GM12878 (cell line): Measurements from ENCODE around the gene PCDHB12.
"Not testable (repeated sequence)": the region's sequence is repeated elsewhere in the genome, so short reads cannot be mapped to it uniquely, and the experiment has no call there.

Source experiments
- ESRRA ChIP-seq: IDR thresholded peaks from 2 replicates; pipeline ENCODE4 v1.6.1; 2012; ENCODE audit warnings: mild to moderate bottlenecking, low read length, improper control_type of control experiment
- NR2C1 ChIP-seq: fragments of 450-650 bp; IDR thresholded peaks from 2 replicates; pipeline ENCODE4 v1.6.1; 2017; ENCODE audit warnings: antibody characterized with exemption, mild to moderate bottlenecking, moderate library complexity
- POLR2A ChIP-seq: IDR thresholded peaks from 2 replicates; pipeline ENCODE4 v1.6.1; 2011; ENCODE audit warnings: low read depth, mild to moderate bottlenecking, low read length
- SMAD1 ChIP-seq: fragments of 450-650 bp; IDR thresholded peaks from 2 replicates; pipeline ENCODE4 v1.6.1; 2018; ENCODE audit warnings: mild to moderate bottlenecking, low read depth; ENCODE audit not compliant: partially characterized antibody
- SP1 ChIP-seq: IDR thresholded peaks from one replicate; pipeline ENCODE4 v1.6.1; 2011; ENCODE audit warnings: low read depth, low read length
- TCF12 ChIP-seq: IDR thresholded peaks from 2 replicates; pipeline ENCODE4 v1.6.1; 2011; ENCODE audit warnings: low read depth, mild to moderate bottlenecking, low read length
- TCF7 ChIP-seq: IDR thresholded peaks from 2 replicates; pipeline ENCODE4 v1.6.1; 2014; ENCODE audit warnings: antibody characterized with exemption, borderline replicate concordance
- ZSCAN29 ChIP-seq: fragments of 450-650 bp; IDR thresholded peaks from 2 replicates; pipeline ENCODE4 v1.6.1; 2017; ENCODE audit warnings: mild to moderate bottlenecking, moderate library complexity
- TF ChIP-seq, protein P1 (sequence below), 3 experiments: IDR thresholded peaks in 2 of 3; conservative IDR thresholded peaks in 1 of 3; 2 replicates each; pipeline ENCODE4 v1.5.1; 2011; ENCODE audit warnings: low read depth in 3 of 3, low read length in 3 of 3, mild to moderate bottlenecking in 3 of 3, control low read depth in 2 of 3, moderate library complexity in 2 of 3, inconsistent platforms in 1 of 3, mixed read lengths in 1 of 3; ENCODE audit not compliant: control insufficient read depth in 2 of 3, insufficient read depth in 1 of 3; ENCODE audit errors: extremely low read depth in 1 of 3
- TF ChIP-seq, protein P2 (sequence below): IDR thresholded peaks from 2 replicates; pipeline ENCODE4 v1.6.1; 2012; ENCODE audit warnings: low read depth, low read length, improper control_type of control experiment

DNA sequence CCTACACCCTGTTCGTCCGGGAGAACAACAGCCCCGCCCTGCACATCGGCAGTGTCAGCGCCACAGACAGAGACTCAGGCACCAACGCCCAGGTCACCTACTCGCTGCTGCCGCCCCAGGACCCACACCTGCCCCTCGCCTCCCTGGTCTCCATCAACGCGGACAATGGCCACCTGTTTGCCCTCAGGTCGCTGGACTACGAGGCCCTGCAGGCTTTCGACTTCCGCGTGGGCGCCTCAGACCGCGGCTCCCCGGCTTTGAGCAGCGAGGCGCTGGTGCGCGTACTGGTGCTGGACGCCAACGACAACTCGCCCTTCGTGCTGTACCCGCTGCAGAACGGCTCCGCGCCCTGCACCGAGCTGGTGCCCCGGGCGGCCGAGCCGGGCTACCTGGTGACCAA, 19.8 kb upstream of the PCDHB12 start:
- TF ChIP-seq SMAD1, NR2C1, SP1, ZSCAN29, POLR2A, ESRRA, TCF12, TCF7: not testable (repeated sequence)
- TF ChIP-seq, protein P1, sequence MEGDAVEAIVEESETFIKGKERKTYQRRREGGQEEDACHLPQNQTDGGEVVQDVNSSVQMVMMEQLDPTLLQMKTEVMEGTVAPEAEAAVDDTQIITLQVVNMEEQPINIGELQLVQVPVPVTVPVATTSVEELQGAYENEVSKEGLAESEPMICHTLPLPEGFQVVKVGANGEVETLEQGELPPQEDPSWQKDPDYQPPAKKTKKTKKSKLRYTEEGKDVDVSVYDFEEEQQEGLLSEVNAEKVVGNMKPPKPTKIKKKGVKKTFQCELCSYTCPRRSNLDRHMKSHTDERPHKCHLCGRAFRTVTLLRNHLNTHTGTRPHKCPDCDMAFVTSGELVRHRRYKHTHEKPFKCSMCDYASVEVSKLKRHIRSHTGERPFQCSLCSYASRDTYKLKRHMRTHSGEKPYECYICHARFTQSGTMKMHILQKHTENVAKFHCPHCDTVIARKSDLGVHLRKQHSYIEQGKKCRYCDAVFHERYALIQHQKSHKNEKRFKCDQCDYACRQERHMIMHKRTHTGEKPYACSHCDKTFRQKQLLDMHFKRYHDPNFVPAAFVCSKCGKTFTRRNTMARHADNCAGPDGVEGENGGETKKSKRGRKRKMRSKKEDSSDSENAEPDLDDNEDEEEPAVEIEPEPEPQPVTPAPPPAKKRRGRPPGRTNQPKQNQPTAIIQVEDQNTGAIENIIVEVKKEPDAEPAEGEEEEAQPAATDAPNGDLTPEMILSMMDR (IDR thresholded peaks at IDR 0.05 in 2 of 3, conservative IDR thresholded peaks at IDR 0.05 in 1 of 3; ENCODE audit: control insufficient read depth in 2 of 3, extremely low read depth in 1 of 3, insufficient read depth in 1 of 3, low read depth in 3 of 3, low read length in 3 of 3) = not testable (repeated sequence)
- TF ChIP-seq, protein P2, sequence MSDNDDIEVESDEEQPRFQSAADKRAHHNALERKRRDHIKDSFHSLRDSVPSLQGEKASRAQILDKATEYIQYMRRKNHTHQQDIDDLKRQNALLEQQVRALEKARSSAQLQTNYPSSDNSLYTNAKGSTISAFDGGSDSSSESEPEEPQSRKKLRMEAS = not testable (repeated sequence)
